Right atrium auricular region (tissue), 2 donors: ENCODE data around the gene NRG3. TPM values are rescaled to one million over a fixed set of nuclear protein-coding genes. Genes with fewer than 3 reads are reported as not detected.

ENCODE experiments used
- DNase-seq: peaks from one replicate; pipeline ENCODE4 v3.0.0-alpha.2; 2019; ENCODE audit warnings: low spot score
- H3K27ac ChIP-seq, 2 donors: fragments of 200-600 bp; sonication (generic); 1 replicate in 1 of 2; 2 replicates in 1 of 2; pipeline ENCODE4 v1.5.1; 2016 to 2019
- H3K27me3 ChIP-seq, 2 donors: fragments of 200-600 bp; sonication (generic); one replicate each; pipeline versions ENCODE4 v1.5.1 to v1.6.0; 2017 to 2019
- H3K36me3 ChIP-seq: fragments of 200-600 bp; sonication (generic); one replicate; pipeline ENCODE4 v1.5.1; 2016
- H3K4me1 ChIP-seq, 2 donors: fragments of 200-600 bp; sonication (generic); one replicate each; pipeline versions ENCODE4 v1.5.1 to v1.6.0; 2017 to 2019
- H3K4me3 ChIP-seq, 2 donors: fragments of 200-600 bp; sonication (generic); 1 replicate in 1 of 2; 2 replicates in 1 of 2; pipeline ENCODE4 v1.5.1; 2017 to 2019; ENCODE audit warnings: mild to moderate bottlenecking in 1 of 2, moderate library complexity in 1 of 2
- H3K9me3 ChIP-seq, 2 donors: fragments of 200-600 bp; sonication (generic); one replicate each; pipeline ENCODE4 v1.5.1; 2019
- CTCF ChIP-seq, 2 donors: fragments of 200-600 bp; sonication (generic); IDR thresholded peaks; one replicate each; pipeline ENCODE4 v1.5.1; 2019; ENCODE audit warnings: antibody characterized with exemption in 2 of 2
- total RNA-seq, 2 donors: library from RNA; depleted of rRNA; stranded (reverse); fragments of >200 nt; gene quantifications; one replicate each; pipeline ENCODE4 v1.1.0, GENCODE V29; 2016

Gene NRG3
- total RNA-seq, 2 donors from 2014 or later, result 0.70 to 1.4 TPM

GRCh38 chr10:81848514-81848913 is 26.5 kb upstream of the NRG3 start:
- H3K4me1 ChIP-seq, result no peaks in the 10 kb centered on the region
- no peak for DNase-seq
- H3K4me3 ChIP-seq, result no peak overlapping the region
- TF ChIP-seq CTCF (IDR thresholded peaks at IDR 0.05), result no peak
- H3K36me3 ChIP-seq, result no peaks in the 10 kb centered on the region
- H3K27me3 ChIP-seq, result no peaks in the 10 kb centered on the region
- H3K9me3 ChIP-seq, result no peaks in the 10 kb centered on the region
- H3K27ac ChIP-seq, result no peak overlapping the region

DNA sequence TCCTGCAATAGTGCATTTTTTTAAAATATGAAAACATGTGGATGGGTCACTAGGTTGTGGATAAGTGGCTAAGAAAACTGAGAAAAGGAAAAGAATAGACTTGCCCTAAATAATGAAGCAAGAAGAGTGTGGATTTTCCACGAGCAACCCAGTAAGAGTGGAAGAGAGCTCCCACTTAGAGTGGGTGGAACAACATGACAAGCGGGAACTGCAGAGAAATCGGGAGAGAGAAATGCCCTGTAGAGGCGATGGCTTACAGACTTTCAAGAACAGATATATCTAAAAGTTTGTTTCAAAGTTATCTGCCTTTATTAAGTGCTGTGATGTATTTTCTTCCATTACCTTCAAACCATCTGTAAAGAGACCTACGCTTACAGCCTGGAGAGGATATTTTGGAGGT is 26.1 kb upstream of the NRG3 start:
- Histone ChIP-seq H3K9me3 (peaks cover 0 to 2% of the 10 kb centered on the region in 2 donors), H3K36me3 (no peaks in the 10 kb centered on the region), H3K4me1 (no peaks in the 10 kb centered on the region), H3K27ac (no peak overlapping the region), H3K4me3 (no peak overlapping the region), H3K27me3 (no peaks in the 10 kb centered on the region)
- TF ChIP-seq CTCF (IDR thresholded peaks at IDR 0.05), result no peak
- no peak for DNase-seq

GRCh38 chr10:81862596-81862995 is 12.4 kb upstream of the NRG3 start:
- Histone ChIP-seq H3K36me3 (no peaks in the 10 kb centered on the region), H3K9me3 (peaks cover 0 to 11% of the 10 kb centered on the region in 2 donors), H3K27ac (no peak overlapping the region), H3K4me1 (no peaks in the 10 kb centered on the region), H3K4me3 (no peak overlapping the region), H3K27me3 (no peaks in the 10 kb centered on the region)
- no peak for DNase-seq
- no peak for TF ChIP-seq CTCF (IDR thresholded peaks at IDR 0.05)

DNA sequence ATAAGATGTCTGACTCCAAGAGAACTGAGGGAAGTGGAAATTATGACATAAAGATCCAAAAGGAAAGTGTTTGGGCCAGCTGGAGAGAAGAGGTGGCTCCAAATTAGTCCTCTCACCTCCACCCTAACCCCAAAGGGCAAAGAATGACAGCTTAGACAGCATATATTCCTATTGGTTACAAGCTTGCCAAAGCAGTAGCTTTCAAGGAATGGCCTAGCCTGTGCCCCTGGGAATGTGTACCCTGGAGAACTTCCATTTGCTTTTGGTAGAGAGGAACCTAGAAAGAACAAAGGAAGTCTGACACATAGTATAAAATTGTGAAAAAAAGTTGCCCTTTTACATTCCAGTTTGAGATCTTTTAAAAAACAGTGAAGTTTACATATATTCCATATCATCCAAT is 11.2 kb upstream of the NRG3 start:
- no peak overlapping the region for H3K27ac ChIP-seq
- no peak for DNase-seq
- no peak for TF ChIP-seq CTCF (IDR thresholded peaks at IDR 0.05)

DNA sequence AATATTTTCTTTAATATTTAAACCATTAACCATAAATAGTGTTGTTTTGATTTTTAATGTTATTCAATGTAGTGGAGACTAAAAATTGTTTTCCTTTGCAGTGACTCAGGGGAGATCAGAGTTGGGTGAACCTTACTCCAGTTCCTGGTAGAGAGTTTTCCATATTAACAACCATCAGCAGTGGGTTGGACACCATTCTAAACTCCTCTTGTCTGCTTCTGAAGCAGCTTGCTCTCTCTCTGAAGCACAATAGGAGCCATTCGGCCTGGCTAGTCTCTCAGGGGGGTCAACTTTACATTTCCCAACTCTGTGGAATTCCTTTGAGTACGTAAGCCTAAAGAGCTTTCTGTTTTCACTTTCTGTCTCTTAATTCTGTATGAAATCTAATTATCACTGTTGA is 9.4 kb upstream of the NRG3 start:
- no peak for DNase-seq
- TF ChIP-seq CTCF (IDR thresholded peaks at IDR 0.05), result no peak
- Histone ChIP-seq H3K4me1 (no peaks in the 10 kb centered on the region), H3K27me3 (no peaks in the 10 kb centered on the region), H3K36me3 (no peaks in the 10 kb centered on the region), H3K9me3 (peaks cover 0 to 8% of the 10 kb centered on the region in 2 donors), H3K27ac (no peak overlapping the region), H3K4me3 (no peak overlapping the region)

More for the DNA sequence above, 11.2 kb upstream of the NRG3 start:
- Histone ChIP-seq H3K9me3 (peaks cover 0 to 11% of the 10 kb centered on the region in 2 donors), H3K4me1 (no peaks in the 10 kb centered on the region), H3K36me3 (no peaks in the 10 kb centered on the region), H3K4me3 (no peak overlapping the region), H3K27me3 (no peaks in the 10 kb centered on the region)

DNA sequence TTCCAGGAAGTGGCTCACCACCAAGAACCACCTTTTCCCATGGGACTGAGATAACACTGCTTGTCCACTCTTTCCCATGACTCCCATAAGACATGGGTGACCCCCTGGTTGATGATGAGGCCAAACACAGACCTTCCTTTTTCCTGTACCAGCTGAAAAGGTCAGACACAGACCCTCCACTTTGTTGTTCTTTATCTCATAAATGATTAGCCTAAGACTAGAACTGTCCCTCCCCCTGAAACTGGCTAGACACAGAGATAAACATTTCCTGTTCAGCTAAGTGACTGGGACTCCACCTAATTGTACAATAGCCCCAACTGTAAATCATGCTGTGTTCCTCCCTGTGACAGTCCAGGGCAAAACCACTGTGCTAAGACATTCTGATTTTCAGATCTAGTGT is 8.2 kb upstream of the NRG3 start:
- H3K9me3 ChIP-seq, result no peaks in the 10 kb centered on the region
- H3K27me3 ChIP-seq, result no peaks in the 10 kb centered on the region
- no peaks in the 10 kb centered on the region for H3K36me3 ChIP-seq
- no peak for DNase-seq
- H3K4me3 ChIP-seq, result no peak overlapping the region
- H3K27ac ChIP-seq, result no peak overlapping the region
- H3K4me1 ChIP-seq, result no peaks in the 10 kb centered on the region
- no peak for TF ChIP-seq CTCF (IDR thresholded peaks at IDR 0.05)
